OCI-LY7 (cell line): ENCODE results near the gene IRF7. TPM values are rescaled to one million over a fixed set of nuclear protein-coding genes. Genes with fewer than 3 reads are reported as not detected.

Source experiments
- BruUV-seq: library from RNA; stranded (reverse); fragments of 400-500 nt; replicated peaks from 2 replicates; lab custom pipeline; 2021; lab: Mats Ljungman, UMichigan
- CTCF ChIA-PET: fragments of 300-600 bp; sonication (Branson Sonifier 250); formaldehyde crosslinking; loops from one replicate; lab custom pipeline; 2022; ENCODE audit warnings: antibody characterized with exemption; ENCODE audit not compliant: unreplicated experiment; lab: Charles Lee
- POLR2A ChIA-PET: fragments of 300-600 bp; sonication (Branson Sonifier 250); formaldehyde crosslinking; loops from one replicate; lab custom pipeline; 2022; ENCODE audit warnings: antibody characterized with exemption; lab: Charles Lee
- DNase-seq: peaks from one replicate; pipeline ENCODE4 v3.0.0-alpha.2; 2015; ENCODE audit warnings: low spot score
- H2AFZ ChIP-seq: fragments of 200-600 bp; sonication (generic), shearing (Covaris generic); 2 replicates; pipeline ENCODE4 v1.6.1; 2014; ENCODE audit warnings: mild to moderate bottlenecking, antibody characterized with exemption, low read length, moderate library complexity
- H3K27ac ChIP-seq: fragments of 200-600 bp; sonication (generic); 2 replicates; pipeline ENCODE4 v1.5.1; 2014; ENCODE audit warnings: mixed run types, low read depth, mild to moderate bottlenecking, moderate library complexity, low read length, inconsistent platforms; ENCODE audit not compliant: poor library complexity, severe bottlenecking
- H3K36me3 ChIP-seq: fragments of 200-600 bp; sonication (generic); 2 replicates; pipeline ENCODE4 v1.6.1; 2014; ENCODE audit warnings: mild to moderate bottlenecking, antibody characterized with exemption, low read length, moderate library complexity, mixed read lengths; ENCODE audit not compliant: insufficient read depth
- H3K4me1 ChIP-seq: fragments of 200-600 bp; sonication (generic); 2 replicates; pipeline ENCODE4 v1.5.1; 2014; ENCODE audit warnings: mild to moderate bottlenecking, low read length; ENCODE audit not compliant: insufficient read depth, poor library complexity, severe bottlenecking
- H3K4me2 ChIP-seq: fragments of 200-600 bp; sonication (generic); 2 replicates; pipeline ENCODE4 v1.6.1; 2014; ENCODE audit warnings: mild to moderate bottlenecking, low read length
- H3K4me3 ChIP-seq: fragments of 200-600 bp; sonication (generic); 2 replicates; pipeline ENCODE4 v1.5.1; 2014; ENCODE audit warnings: mild to moderate bottlenecking, low read depth, low read length; ENCODE audit not compliant: poor library complexity, severe bottlenecking
- H3K79me2 ChIP-seq: fragments of 200-600 bp; sonication (generic); 2 replicates; pipeline ENCODE4 v1.6.1; 2016; ENCODE audit warnings: low read depth, mild to moderate bottlenecking, low read length, moderate library complexity, mixed read lengths; ENCODE audit not compliant: insufficient read depth
- H3K9me2 ChIP-seq: fragments of 200-600 bp; sonication (generic); 2 replicates; pipeline ENCODE4 v1.6.1; 2016; ENCODE audit warnings: mild to moderate bottlenecking, low read length, mixed read lengths; ENCODE audit not compliant: insufficient read depth
- H3K9me3 ChIP-seq: fragments of 200-600 bp; sonication (generic); 2 replicates; pipeline ENCODE4 v1.6.1; 2014; ENCODE audit warnings: mild to moderate bottlenecking, mixed run types, low read length, mixed read lengths
- H4K20me1 ChIP-seq: fragments of 200-600 bp; sonication (generic); 2 replicates; pipeline ENCODE4 v1.6.1; 2014; ENCODE audit warnings: mild to moderate bottlenecking, antibody characterized with exemption, low read length, moderate library complexity, mixed read lengths; ENCODE audit not compliant: insufficient read depth
- EZH2phosphoT487 ChIP-seq: fragments of 200-600 bp; sonication (generic); IDR thresholded peaks from 2 replicates; pipeline ENCODE4 v1.6.1; 2018; ENCODE audit warnings: low read depth, borderline replicate concordance, mild to moderate bottlenecking, mixed run types, antibody characterized with exemption, low read length, moderate library complexity, mixed read lengths
- intact Hi-C: fragments of 100-400 bp; cut with micrococcal nuclease; formaldehyde crosslinking; loops from one replicate; pipeline ENCODE4 v1.10.0; 2022; ENCODE audit not compliant: unreplicated experiment
- total RNA-seq, 2 experiments: library from RNA; depleted of rRNA in 1 of 2; stranded (reverse); fragments of >200 nt in 1 of 2; shearing (Covaris generic) in 1 of 2; gene quantifications; 2 replicates each; pipeline ENCODE4 v1.2.3, GENCODE V29; 2014 to 2022
- TF ChIP-seq, protein P1 (sequence below): fragments of 200-600 bp; sonication (generic); conservative IDR thresholded peaks from 2 replicates; pipeline ENCODE4 v1.5.1; 2014; ENCODE audit warnings: mild to moderate bottlenecking, antibody characterized with exemption, low read length, moderate library complexity, mixed read lengths

Gene IRF7
- total RNA-seq, 2 experiments from 2014 or later: 15.8 to 18.7 TPM

DNA sequence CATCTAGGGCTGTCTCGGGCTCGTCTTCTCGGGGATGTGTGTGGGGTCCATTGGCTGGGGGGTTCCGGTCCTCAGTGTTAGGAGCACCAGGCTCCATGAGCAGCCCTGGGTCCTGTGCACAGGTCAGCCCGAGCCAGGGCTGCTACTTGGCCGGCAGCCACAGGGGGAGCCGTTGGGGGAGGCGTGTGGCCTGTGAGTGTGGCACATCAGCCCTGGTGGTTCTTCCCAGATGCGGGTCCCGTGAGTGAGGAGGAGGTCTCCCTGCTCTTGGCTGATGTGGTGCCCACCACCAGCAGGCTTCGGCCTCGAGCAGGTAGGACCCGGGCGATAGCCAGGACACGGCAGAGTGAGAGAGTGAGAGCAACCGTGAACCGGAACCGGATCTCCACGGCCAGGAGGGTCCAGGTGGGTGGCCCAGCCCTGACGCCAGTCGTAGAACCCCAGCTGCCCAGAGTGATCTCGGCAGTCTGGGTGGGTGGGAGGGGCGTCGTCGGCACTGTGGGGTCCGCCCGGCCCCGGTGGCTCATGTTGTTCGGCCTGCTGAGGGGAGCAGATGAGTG is 18.5 kb downstream of the IRF7 start:
- ChIA-PET CTCF (no interaction called here), POLR2A (no interaction called here)
- no peaks in the 10 kb centered on the region for H3K79me2 ChIP-seq
- no peaks in the 10 kb centered on the region for H3K9me3 ChIP-seq
- BruUV-seq: no TSS peak
- no peaks in the 10 kb centered on the region for H3K9me2 ChIP-seq
- TF ChIP-seq EZH2phosphoT487: no peak
- TF ChIP-seq, protein P1, sequence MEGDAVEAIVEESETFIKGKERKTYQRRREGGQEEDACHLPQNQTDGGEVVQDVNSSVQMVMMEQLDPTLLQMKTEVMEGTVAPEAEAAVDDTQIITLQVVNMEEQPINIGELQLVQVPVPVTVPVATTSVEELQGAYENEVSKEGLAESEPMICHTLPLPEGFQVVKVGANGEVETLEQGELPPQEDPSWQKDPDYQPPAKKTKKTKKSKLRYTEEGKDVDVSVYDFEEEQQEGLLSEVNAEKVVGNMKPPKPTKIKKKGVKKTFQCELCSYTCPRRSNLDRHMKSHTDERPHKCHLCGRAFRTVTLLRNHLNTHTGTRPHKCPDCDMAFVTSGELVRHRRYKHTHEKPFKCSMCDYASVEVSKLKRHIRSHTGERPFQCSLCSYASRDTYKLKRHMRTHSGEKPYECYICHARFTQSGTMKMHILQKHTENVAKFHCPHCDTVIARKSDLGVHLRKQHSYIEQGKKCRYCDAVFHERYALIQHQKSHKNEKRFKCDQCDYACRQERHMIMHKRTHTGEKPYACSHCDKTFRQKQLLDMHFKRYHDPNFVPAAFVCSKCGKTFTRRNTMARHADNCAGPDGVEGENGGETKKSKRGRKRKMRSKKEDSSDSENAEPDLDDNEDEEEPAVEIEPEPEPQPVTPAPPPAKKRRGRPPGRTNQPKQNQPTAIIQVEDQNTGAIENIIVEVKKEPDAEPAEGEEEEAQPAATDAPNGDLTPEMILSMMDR: peak; percentile 48
- no peak for DNase-seq
- H4K20me1 ChIP-seq: no peaks in the 10 kb centered on the region
- peaks cover 90% of the 10 kb centered on the region for H3K36me3 ChIP-seq
- H2AFZ ChIP-seq: no peak overlapping the region
- no peaks in the 10 kb centered on the region for H3K4me1 ChIP-seq
- intact Hi-C loops: no loop called here
- no peak overlapping the region for H3K4me2 ChIP-seq
- H3K4me3 ChIP-seq: no peak overlapping the region
- no peak overlapping the region for H3K27ac ChIP-seq

DNA sequence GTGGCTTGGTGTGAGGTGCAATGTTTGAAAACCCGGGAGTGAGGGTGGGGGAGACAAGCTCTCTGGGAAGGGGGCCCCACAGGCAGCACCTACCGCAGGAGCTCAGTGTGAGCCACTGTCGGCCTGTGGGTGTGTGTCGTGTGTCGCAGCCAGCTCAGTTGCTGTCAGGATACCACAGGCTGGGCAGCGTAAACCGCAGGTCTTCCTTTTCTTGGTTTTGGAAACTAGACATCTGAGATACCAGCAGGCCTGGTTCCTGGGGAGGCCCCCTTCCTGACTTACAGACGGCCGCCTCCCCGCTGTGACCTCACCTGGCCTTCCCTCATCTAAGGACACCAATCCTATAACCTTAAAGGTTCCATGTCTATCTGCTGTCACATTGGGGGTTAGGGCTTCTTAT is 19.4 kb downstream of the IRF7 start:
- POLR2A ChIA-PET: no interaction called here
- peaks cover 87% of the 10 kb centered on the region for H3K36me3 ChIP-seq

GRCh38 chr11:595400-595799 is 20.4 kb downstream of the IRF7 start:
- CTCF ChIA-PET: no interaction called here
- Histone ChIP-seq H3K9me3 (no peaks in the 10 kb centered on the region), H3K4me2 (no peak overlapping the region), H3K4me3 (no peak overlapping the region), H3K4me1 (no peaks in the 10 kb centered on the region), H3K27ac (no peak overlapping the region), H3K79me2 (no peaks in the 10 kb centered on the region), H3K36me3 (peaks cover 91% of the 10 kb centered on the region), H4K20me1 (no peaks in the 10 kb centered on the region), H3K9me2 (no peaks in the 10 kb centered on the region), H2AFZ (no peak overlapping the region)
- no TSS peak for BruUV-seq
- POLR2A ChIA-PET: no interaction called here
- intact Hi-C loops: no loop called here
- no peak for DNase-seq
- TF ChIP-seq EZH2phosphoT487: no peak
- TF ChIP-seq, protein P1: no peak

More for the DNA sequence above, 19.4 kb downstream of the IRF7 start:
- H3K9me3 ChIP-seq: no peaks in the 10 kb centered on the region
- no peak overlapping the region for H3K4me3 ChIP-seq
- no peak overlapping the region for H3K4me2 ChIP-seq
- no peaks in the 10 kb centered on the region for H3K79me2 ChIP-seq
- DNase-seq: no peak
- no TSS peak for BruUV-seq
- H3K9me2 ChIP-seq: no peaks in the 10 kb centered on the region
- H4K20me1 ChIP-seq: no peaks in the 10 kb centered on the region
- no peaks in the 10 kb centered on the region for H3K4me1 ChIP-seq
- H2AFZ ChIP-seq: no peak overlapping the region
- intact Hi-C loops: no loop called here
- CTCF ChIA-PET: no interaction called here
- H3K27ac ChIP-seq: no peak overlapping the region
- TF ChIP-seq, protein P1: no peak
- TF ChIP-seq EZH2phosphoT487: no peak
